GM12873 (cell line): ENCODE data around the gene ZNF215.

Source experiments
- CTCF ChIP-seq: IDR thresholded peaks from 2 replicates; pipeline ENCODE4 v1.5.1; 2012; ENCODE audit warnings: low read depth, mild to moderate bottlenecking, moderate library complexity, low read length, control low read depth; ENCODE audit not compliant: insufficient read depth; ENCODE audit errors: missing control alignments

The ZNF215 gene

GRCh38 chr11:6943131-6943530 lies 16.9 kb downstream of the ZNF215 start:
- no peak for TF ChIP-seq CTCF

GRCh38 chr11:6962141-6962540 lies 35.9 kb downstream of the ZNF215 start:
- TF ChIP-seq CTCF, result no peak

GRCh38 chr11:6962673-6963072 lies 36.4 kb downstream of the ZNF215 start:
- TF ChIP-seq CTCF, result no peak

- no peak for TF ChIP-seq CTCF
These were observed 42.6 kb downstream of the ZNF215 start for GRCh38 chr11:6968816-6969215.

- TF ChIP-seq CTCF, result no peak
These were observed 53.1 kb downstream of the ZNF215 start for GRCh38 chr11:6979365-6979764.

- TF ChIP-seq CTCF, result no peak
These were observed 60.3 kb downstream of the ZNF215 start for GRCh38 chr11:6986487-6986886.

- TF ChIP-seq CTCF, result no peak
These were observed 62.3 kb downstream of the ZNF215 start for GRCh38 chr11:6988506-6988905.

GRCh38 chr11:6991227-6991626 lies 65.0 kb downstream of the ZNF215 start:
- no peak for TF ChIP-seq CTCF
